Lower leg skin (tissue), 3 donors: ENCODE measurements around the gene BAZ1A.

Source experiments
- CTCF ChIP-seq, 3 donors: fragments of 450-650 bp; IDR thresholded peaks; one replicate each; pipeline ENCODE4 v1.5.1; 2016; ENCODE audit warnings: antibody characterized with exemption in 3 of 3, mild to moderate bottlenecking in 3 of 3, moderate library complexity in 2 of 3
- POLR2A ChIP-seq, 2 donors: fragments of 450-650 bp; IDR thresholded peaks; one replicate each; pipeline ENCODE4 v1.6.1; 2016 to 2017; ENCODE audit warnings: antibody characterized with exemption in 2 of 2, mild to moderate bottlenecking in 1 of 2, moderate library complexity in 1 of 2

- no peak for TF ChIP-seq POLR2A (IDR thresholded peaks at IDR 0.05)
- TF ChIP-seq CTCF (IDR thresholded peaks at IDR 0.05): no peak
Observed at GRCh38 chr14:34872822-34873588, 2.2 kb downstream of the BAZ1A start.
